Loucy (cell line): ENCODE measurements around the gene FHAD1.

Experiments
- EZH2phosphoT487 ChIP-seq: fragments of 200-600 bp; IDR thresholded peaks from 2 replicates; pipeline ENCODE4 v1.6.1; 2018; ENCODE audit warnings: antibody characterized with exemption, mild to moderate bottlenecking, moderate library complexity, borderline replicate concordance
- TF ChIP-seq, protein P1 (sequence below): fragments of 200-600 bp; sonication (generic); conservative IDR thresholded peaks from 2 replicates; pipeline ENCODE4 v1.5.1; 2014; ENCODE audit warnings: mild to moderate bottlenecking, antibody characterized with exemption, low read length

DNA sequence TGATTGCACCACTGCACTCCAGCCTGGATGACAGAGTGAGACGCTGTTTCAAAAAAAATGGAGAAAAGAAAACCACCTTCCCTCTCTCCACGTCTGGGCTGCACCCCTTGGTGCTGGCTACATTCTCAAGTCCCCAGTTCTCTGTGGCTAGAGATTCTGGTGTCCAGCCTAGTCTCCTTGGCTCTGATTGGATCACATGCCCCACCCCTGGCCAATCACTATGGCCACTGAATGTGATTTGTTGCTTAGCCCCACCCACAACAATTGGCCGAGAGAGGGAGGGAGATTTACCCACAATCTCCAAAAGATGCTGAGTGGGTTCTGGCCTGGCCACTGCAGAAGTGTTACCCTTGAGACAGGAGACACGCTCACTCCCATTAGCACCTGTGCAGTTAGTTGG lies 39.4 kb downstream of the FHAD1 start:
- TF ChIP-seq, protein P1, sequence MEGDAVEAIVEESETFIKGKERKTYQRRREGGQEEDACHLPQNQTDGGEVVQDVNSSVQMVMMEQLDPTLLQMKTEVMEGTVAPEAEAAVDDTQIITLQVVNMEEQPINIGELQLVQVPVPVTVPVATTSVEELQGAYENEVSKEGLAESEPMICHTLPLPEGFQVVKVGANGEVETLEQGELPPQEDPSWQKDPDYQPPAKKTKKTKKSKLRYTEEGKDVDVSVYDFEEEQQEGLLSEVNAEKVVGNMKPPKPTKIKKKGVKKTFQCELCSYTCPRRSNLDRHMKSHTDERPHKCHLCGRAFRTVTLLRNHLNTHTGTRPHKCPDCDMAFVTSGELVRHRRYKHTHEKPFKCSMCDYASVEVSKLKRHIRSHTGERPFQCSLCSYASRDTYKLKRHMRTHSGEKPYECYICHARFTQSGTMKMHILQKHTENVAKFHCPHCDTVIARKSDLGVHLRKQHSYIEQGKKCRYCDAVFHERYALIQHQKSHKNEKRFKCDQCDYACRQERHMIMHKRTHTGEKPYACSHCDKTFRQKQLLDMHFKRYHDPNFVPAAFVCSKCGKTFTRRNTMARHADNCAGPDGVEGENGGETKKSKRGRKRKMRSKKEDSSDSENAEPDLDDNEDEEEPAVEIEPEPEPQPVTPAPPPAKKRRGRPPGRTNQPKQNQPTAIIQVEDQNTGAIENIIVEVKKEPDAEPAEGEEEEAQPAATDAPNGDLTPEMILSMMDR: no peak
- no peak for TF ChIP-seq EZH2phosphoT487
